Measurements from ENCODE around the gene TMX2.
"Not testable (repeated sequence)": the region's sequence is repeated elsewhere in the genome, so short reads cannot be mapped to it uniquely, and the experiment has no call there.

Gene TMX2

GRCh38 chr11:57716726-57717125 lies 4.3 kb downstream of the TMX2 start:
- not testable (repeated sequence) for FAIRE-seq

- no peak for FAIRE-seq
Observed at GRCh38 chr11:57727185-57727584, 14.8 kb downstream of the TMX2 start.

GRCh38 chr11:57728829-57729228 lies 16.4 kb downstream of the TMX2 start:
- FAIRE-seq: no peak

- FAIRE-seq: no peak
Observed at GRCh38 chr11:57729479-57729878, 17.1 kb downstream of the TMX2 start.

GRCh38 chr11:57732661-57733060 lies 20.3 kb downstream of the TMX2 start:
- FAIRE-seq: no peak

- FAIRE-seq: no peak
Observed at GRCh38 chr11:57735619-57736298, 23.4 kb downstream of the TMX2 start.

- FAIRE-seq: peak; percentile 33
Observed at GRCh38 chr11:57741132-57742086, 29.0 kb downstream of the TMX2 start, which contains the start of gene SELENOH. TSS of gene SELENOH (plus strand) at chr11:57741491. CDS start at chr11:57741596, 105 bp downstream.

- FAIRE-seq: no peak
Observed at GRCh38 chr11:57742087-57742452, 29.7 kb downstream of the TMX2 start.

- no peak for FAIRE-seq
Observed at GRCh38 chr11:57744357-57744756, 32.0 kb downstream of the TMX2 start.

- no peak for FAIRE-seq
Observed at GRCh38 chr11:57745206-57745605, 32.8 kb downstream of the TMX2 start.

- FAIRE-seq: no peak
Observed at GRCh38 chr11:57746920-57747319, 34.5 kb downstream of the TMX2 start.

- FAIRE-seq: no peak
Observed at GRCh38 chr11:57751176-57751575, 38.8 kb downstream of the TMX2 start.

- no peak for FAIRE-seq
Observed at GRCh38 chr11:57751676-57752253, 39.4 kb downstream of the TMX2 start, which contains the start of gene BTBD18. TSS of gene BTBD18 (minus strand) at chr11:57751819. CDS start at chr11:57751188, 631 bp downstream.

GRCh38 chr11:57752954-57753353 lies 40.6 kb downstream of the TMX2 start:
- no peak for FAIRE-seq

GRCh38 chr11:57758174-57758573 lies 45.8 kb downstream of the TMX2 start:
- FAIRE-seq: no peak

GRCh38 chr11:57761301-57762234 lies 49.2 kb downstream of the TMX2 start, which contains the start of gene CTNND1:
TSS of gene CTNND1 (plus strand) at chr11:57761802. CDS start at chr11:57791479, 29,677 bp downstream.
- FAIRE-seq: peak; percentile 99

- no peak for FAIRE-seq
Observed at GRCh38 chr11:57762235-57762861, 50.0 kb downstream of the TMX2 start.

GRCh38 chr11:57763568-57763967 lies 51.2 kb downstream of the TMX2 start:
- no peak for FAIRE-seq

GRCh38 chr11:57764021-57764420 lies 51.6 kb downstream of the TMX2 start:
- no peak for FAIRE-seq

- no peak for FAIRE-seq
Observed at GRCh38 chr11:57764566-57764965, 52.2 kb downstream of the TMX2 start.

GRCh38 chr11:57764972-57765371 lies 52.6 kb downstream of the TMX2 start:
- FAIRE-seq: no peak

GRCh38 chr11:57770793-57771192 lies 58.4 kb downstream of the TMX2 start:
- FAIRE-seq: no peak
